GM12892 (cell line): ENCODE measurements around the gene OPRL1.
"Not testable (repeated sequence)": the region's sequence is repeated elsewhere in the genome, so short reads cannot be mapped to it uniquely, and the experiment has no call there.

Experiments
- POLR2A ChIP-seq: IDR thresholded peaks from 2 replicates; pipeline ENCODE4 v1.6.1; 2011; ENCODE audit warnings: low read depth, low read length, control low read depth
- POLR2AphosphoS5 ChIP-seq: IDR thresholded peaks from 2 replicates; pipeline ENCODE4 v1.6.1; 2011; ENCODE audit warnings: low read depth, low read length, control low read depth
- TAF1 ChIP-seq: IDR thresholded peaks from 2 replicates; pipeline ENCODE4 v1.6.1; 2011; ENCODE audit warnings: low read depth, mild to moderate bottlenecking, control low read depth, low read length, borderline replicate concordance

DNA sequence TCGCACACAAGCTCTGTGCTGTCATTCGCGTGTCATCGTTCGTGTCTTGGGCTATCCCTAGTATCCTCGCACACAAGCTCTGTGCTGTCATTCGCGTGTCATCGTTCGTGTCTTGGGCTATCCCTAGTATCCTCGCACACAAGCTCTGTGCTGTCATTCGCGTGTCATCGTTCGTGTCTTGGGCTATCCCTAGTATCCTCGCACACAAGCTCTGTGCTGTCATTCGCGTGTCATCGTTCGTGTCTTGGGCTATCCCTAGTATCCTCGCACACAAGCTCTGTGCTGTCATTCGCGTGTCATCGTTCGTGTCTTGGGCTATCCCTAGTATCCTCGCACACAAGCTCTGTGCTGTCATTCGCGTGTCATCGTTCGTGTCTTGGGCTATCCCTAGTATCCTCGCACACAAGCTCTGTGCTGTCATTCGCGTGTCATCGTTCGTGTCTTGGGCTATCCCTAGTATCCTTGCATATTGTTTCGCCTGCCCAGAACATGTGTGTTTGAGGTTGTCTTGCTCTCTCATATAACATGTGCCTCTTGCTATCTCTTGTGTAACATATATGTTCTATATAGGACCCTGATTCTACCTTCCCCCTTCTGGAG, 7.4 kb downstream of the OPRL1 start:
- TF ChIP-seq TAF1, POLR2A, POLR2AphosphoS5: not testable (repeated sequence)
